Colonic mucosa (tissue), 4 donors: ENCODE data around the gene COX11. TPM values are rescaled to one million over a fixed set of nuclear protein-coding genes. Genes with fewer than 3 reads are reported as not detected.

Experiments used
- DNase-seq: peaks from one replicate; pipeline ENCODE4 v3.0.0-alpha.2; 2020
- H3K27ac ChIP-seq: fragments of 200-600 bp; one replicate; pipeline ENCODE4 v1.8.0; 2021
- H3K27me3 ChIP-seq: fragments of 200-600 bp; one replicate; pipeline ENCODE4 v1.8.0; 2021
- H3K36me3 ChIP-seq: fragments of 200-600 bp; one replicate; pipeline ENCODE4 v1.8.0; 2021
- H3K4me1 ChIP-seq: fragments of 200-600 bp; one replicate; pipeline ENCODE4 v1.8.0; 2021; ENCODE audit warnings: mild to moderate bottlenecking
- H3K4me3 ChIP-seq: fragments of 200-600 bp; one replicate; pipeline ENCODE4 v1.8.0; 2021
- H3K9ac ChIP-seq, 2 donors: one replicate each; pipeline ENCODE4 v1.7.0; 2013; ENCODE audit warnings: control low read depth in 2 of 2, low read depth in 2 of 2, low read length in 2 of 2
- H3K9me3 ChIP-seq: fragments of 200-600 bp; one replicate; pipeline ENCODE4 v1.8.0; 2021
- CTCF ChIP-seq: fragments of 200-600 bp; IDR thresholded peaks from one replicate; pipeline ENCODE4 v1.8.0; 2022; ENCODE audit warnings: antibody characterized with exemption, mild to moderate bottlenecking
- intact Hi-C: fragments of 100-400 bp; cut with DNase I; formaldehyde crosslinking; loops from one replicate; pipeline ENCODE4 v1.14.1; 2022
- total RNA-seq, 2 donors: library from RNA; stranded (reverse); fragmentation: NEBNext Ultra II Directional in 1 of 2; extraction: Animal tissue kit (Norgen Biotek cat#: 25700) in 1 of 2; gene quantifications; one replicate each; pipeline ENCODE4 v1.2.1, GENCODE V29; 2021
- donor health status: healthy.
- donor health status: DM: no; HTN: no; CAD: no.
- donor health status: DM: no; HTN: no; CAD: no.

The COX11 gene
- total RNA-seq, 2 donors from 2014 or later, result 58.3 to 70.5 TPM

- Histone ChIP-seq H3K27ac (peak overlapping the region; percentile 54), H3K4me1 (peaks cover 5% of the 10 kb centered on the region), H3K9ac (peak overlapping the region; percentile 83 to 84), H3K36me3 (no peaks in the 10 kb centered on the region), H3K27me3 (no peaks in the 10 kb centered on the region), H3K9me3 (no peaks in the 10 kb centered on the region), H3K4me3 (peak overlapping the region; percentile 65)
- intact Hi-C loops, result no loop called here
- peak; percentile 49 for DNase-seq
- TF ChIP-seq CTCF, result no peak
Measured at GRCh38 chr17:54967621-54968261, 713 bp downstream of the COX11 start.

- no peak for DNase-seq
- H3K9me3 ChIP-seq, result no peaks in the 10 kb centered on the region
- no peak for TF ChIP-seq CTCF
- no peak overlapping the region for H3K9ac ChIP-seq
- H3K4me3 ChIP-seq, result no peak overlapping the region
- intact Hi-C loops, result no loop called here
- no peaks in the 10 kb centered on the region for H3K27me3 ChIP-seq
- no peaks in the 10 kb centered on the region for H3K36me3 ChIP-seq
- no peak overlapping the region for H3K27ac ChIP-seq
- no peaks in the 10 kb centered on the region for H3K4me1 ChIP-seq
Measured at GRCh38 chr17:54956791-54957190, 11.7 kb downstream of the COX11 start.

GRCh38 chr17:54951286-54951685, 17.2 kb downstream of the COX11 start:
- TF ChIP-seq CTCF, result no peak
- intact Hi-C loops, result no loop called here
- H3K4me1 ChIP-seq, result no peaks in the 10 kb centered on the region
- no peak overlapping the region for H3K27ac ChIP-seq
- DNase-seq, result no peak
- no peaks in the 10 kb centered on the region for H3K9me3 ChIP-seq
- H3K9ac ChIP-seq, result no peak overlapping the region
- H3K4me3 ChIP-seq, result no peak overlapping the region
- H3K27me3 ChIP-seq, result no peaks in the 10 kb centered on the region
- H3K36me3 ChIP-seq, result no peaks in the 10 kb centered on the region

GRCh38 chr17:54950116-54950515, 18.3 kb downstream of the COX11 start:
- no peak for DNase-seq
- H3K27me3 ChIP-seq, result no peaks in the 10 kb centered on the region
- no peaks in the 10 kb centered on the region for H3K4me1 ChIP-seq
- H3K9me3 ChIP-seq, result no peaks in the 10 kb centered on the region
- no peak overlapping the region for H3K4me3 ChIP-seq
- no peak for TF ChIP-seq CTCF
- no peak overlapping the region for H3K9ac ChIP-seq
- no peak overlapping the region for H3K27ac ChIP-seq
- intact Hi-C loops, result no loop called here
- H3K36me3 ChIP-seq, result no peaks in the 10 kb centered on the region

- Histone ChIP-seq H3K27ac (no peak overlapping the region), H3K36me3 (no peaks in the 10 kb centered on the region), H3K27me3 (no peaks in the 10 kb centered on the region), H3K9ac (no peak overlapping the region), H3K4me1 (no peaks in the 10 kb centered on the region), H3K9me3 (no peaks in the 10 kb centered on the region), H3K4me3 (no peak overlapping the region)
- no peak for TF ChIP-seq CTCF
- intact Hi-C loops, result no loop called here
- DNase-seq, result no peak
Measured at GRCh38 chr17:54948380-54948779, 20.1 kb downstream of the COX11 start.
